Measurements from ENCODE around the gene CCDC57. TPM values are rescaled to one million over a fixed set of nuclear protein-coding genes. Genes with fewer than 3 reads are reported as not detected.

CCDC57 gene
- polyA plus RNA-seq, 1 donor from 2014 or later: 70.9 TPM

- H3K4me3 ChIP-seq (ENCODE audit: low read length): no peak overlapping the region
- H3K27ac ChIP-seq (ENCODE audit: low read length): no peak overlapping the region
- no peak for TF ChIP-seq CTCF (IDR thresholded peaks at IDR 0.05; ENCODE audit: poor library complexity, severe bottlenecking)
- no peak for TF ChIP-seq POLR2AphosphoS5 (IDR thresholded peaks at IDR 0.05)
- no peak for TF ChIP-seq SMC3 (conservative IDR thresholded peaks at IDR 0.05; ENCODE audit: poor library complexity)
- TF ChIP-seq MXI1 (conservative IDR thresholded peaks at IDR 0.05; ENCODE audit: poor library complexity, severe bottlenecking): no peak
- TF ChIP-seq EZH2 (IDR thresholded peaks at IDR 0.05; ENCODE audit: borderline replicate concordance, insufficient read depth, low read length, poor library complexity, severe bottlenecking): no peak
- no peak for TF ChIP-seq RAD21 (conservative IDR thresholded peaks at IDR 0.05)
- TF ChIP-seq TAF1 (IDR thresholded peaks at IDR 0.05; ENCODE audit: low read depth): no peak
- TF ChIP-seq EP300 (conservative IDR thresholded peaks at IDR 0.05; ENCODE audit: poor library complexity, severe bottlenecking): no peak
- TF ChIP-seq REST (IDR thresholded peaks at IDR 0.05; ENCODE audit: borderline replicate concordance): no peak
- no peak overlapping the region for H2AFZ ChIP-seq (ENCODE audit: low read depth, low read length)
- H3K9me2 ChIP-seq (ENCODE audit: insufficient read depth, low read length): no peaks in the 10 kb centered on the region
- no peak overlapping the region for H3K9ac ChIP-seq (ENCODE audit: low read length)
- H4K20me1 ChIP-seq (ENCODE audit: insufficient read depth): no peaks in the 10 kb centered on the region
- H3K36me3 ChIP-seq (ENCODE audit: insufficient read depth, low read length): no peaks in the 10 kb centered on the region
- H3K79me2 ChIP-seq (replicated peaks; ENCODE audit: insufficient read depth, low read length): no peaks in the 10 kb centered on the region
- no peak overlapping the region for H3K4me2 ChIP-seq (ENCODE audit: low read length)
- H3F3A ChIP-seq (ENCODE audit: insufficient read depth, low read length, poor library complexity, severe bottlenecking): no peaks in the 10 kb centered on the region
- no peaks in the 10 kb centered on the region for H3K27me3 ChIP-seq (ENCODE audit: insufficient read depth, low read depth, low read length)
- no peaks in the 10 kb centered on the region for H3K9me3 ChIP-seq (ENCODE audit: low read length)
Observed at GRCh38 chr17:82112914-82113311, 99.7 kb downstream of the CCDC57 start.

- no peak overlapping the region for H2AFZ ChIP-seq (ENCODE audit: low read depth, low read length)
- H3K4me3 ChIP-seq (ENCODE audit: low read length): no peak overlapping the region
- TF ChIP-seq RAD21 (conservative IDR thresholded peaks at IDR 0.05) (no peak), TAF1 (IDR thresholded peaks at IDR 0.05; ENCODE audit: low read depth) (no peak), EZH2 (IDR thresholded peaks at IDR 0.05; ENCODE audit: borderline replicate concordance, insufficient read depth, low read length, poor library complexity, severe bottlenecking) (no peak), SMC3 (conservative IDR thresholded peaks at IDR 0.05; ENCODE audit: poor library complexity) (no peak), POLR2AphosphoS5 (IDR thresholded peaks at IDR 0.05) (no peak), REST (IDR thresholded peaks at IDR 0.05; ENCODE audit: borderline replicate concordance) (no peak), MXI1 (conservative IDR thresholded peaks at IDR 0.05; ENCODE audit: poor library complexity, severe bottlenecking) (no peak), CTCF (IDR thresholded peaks at IDR 0.05; ENCODE audit: poor library complexity, severe bottlenecking) (no peak), EP300 (conservative IDR thresholded peaks at IDR 0.05; ENCODE audit: poor library complexity, severe bottlenecking) (no peak)
- H3K4me2 ChIP-seq (ENCODE audit: low read length): no peak overlapping the region
- H3K36me3 ChIP-seq (ENCODE audit: insufficient read depth, low read length): no peaks in the 10 kb centered on the region
- no peaks in the 10 kb centered on the region for H4K20me1 ChIP-seq (ENCODE audit: insufficient read depth)
- H3K9me3 ChIP-seq (ENCODE audit: low read length): no peaks in the 10 kb centered on the region
- no peak overlapping the region for H3K9ac ChIP-seq (ENCODE audit: low read length)
- no peaks in the 10 kb centered on the region for H3K27me3 ChIP-seq (ENCODE audit: insufficient read depth, low read depth, low read length)
- H3K79me2 ChIP-seq (replicated peaks; ENCODE audit: insufficient read depth, low read length): no peaks in the 10 kb centered on the region
- no peaks in the 10 kb centered on the region for H3F3A ChIP-seq (ENCODE audit: insufficient read depth, low read length, poor library complexity, severe bottlenecking)
- H3K9me2 ChIP-seq (ENCODE audit: insufficient read depth, low read length): no peaks in the 10 kb centered on the region
- H3K27ac ChIP-seq (ENCODE audit: low read length): no peak overlapping the region
Observed at GRCh38 chr17:82112181-82112913, 100.3 kb downstream of the CCDC57 start.

Data from neural cell (in vitro differentiated cells).